ENCODE results near the gene IPO5.
"Not testable (repeated sequence)": the region's sequence is repeated elsewhere in the genome, so short reads cannot be mapped to it uniquely, and the experiment has no call there.

IPO5 gene

DNA sequence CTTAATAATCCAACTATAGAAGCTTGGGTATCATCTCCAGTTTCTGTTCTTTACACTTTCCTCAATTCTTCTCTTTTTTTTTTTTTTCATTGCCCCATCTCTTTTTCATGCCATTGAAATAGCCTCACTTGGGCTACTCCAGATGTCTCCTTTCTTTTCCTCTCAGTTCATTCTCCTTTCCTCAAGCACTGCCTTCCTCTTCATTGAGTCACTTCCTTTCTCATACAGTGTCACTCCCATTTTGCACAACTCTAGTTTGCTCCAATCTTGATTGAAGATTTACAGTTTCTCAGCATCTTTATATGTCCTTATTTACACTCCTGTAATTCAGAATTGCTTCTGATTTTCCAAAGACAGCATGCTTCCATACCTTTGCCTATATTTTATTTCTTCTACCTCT, 61.3 kb downstream of the IPO5 start:
- DNase-seq (ENCODE audit: low read depth in 2 of 2) = no peak

DNA sequence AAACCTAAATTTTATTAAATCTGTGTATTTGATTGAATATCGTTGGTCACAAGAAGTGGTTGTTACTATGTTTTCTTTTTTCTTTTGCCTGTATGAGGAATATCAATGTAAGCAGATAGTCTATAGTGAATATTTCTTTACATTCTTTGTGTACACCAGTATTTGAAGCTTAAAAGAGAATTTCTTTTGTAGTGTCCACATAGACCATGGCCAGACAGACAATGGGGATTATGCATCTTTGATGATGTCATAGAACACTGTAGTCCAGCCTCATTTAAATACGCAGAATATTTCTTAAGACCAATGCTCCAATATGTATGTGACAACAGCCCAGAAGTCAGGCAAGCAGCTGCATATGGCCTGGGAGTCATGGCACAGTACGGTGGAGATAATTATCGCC, 64.8 kb downstream of the IPO5 start:
- no peak for DNase-seq (ENCODE audit: low read depth in 2 of 2)

DNA sequence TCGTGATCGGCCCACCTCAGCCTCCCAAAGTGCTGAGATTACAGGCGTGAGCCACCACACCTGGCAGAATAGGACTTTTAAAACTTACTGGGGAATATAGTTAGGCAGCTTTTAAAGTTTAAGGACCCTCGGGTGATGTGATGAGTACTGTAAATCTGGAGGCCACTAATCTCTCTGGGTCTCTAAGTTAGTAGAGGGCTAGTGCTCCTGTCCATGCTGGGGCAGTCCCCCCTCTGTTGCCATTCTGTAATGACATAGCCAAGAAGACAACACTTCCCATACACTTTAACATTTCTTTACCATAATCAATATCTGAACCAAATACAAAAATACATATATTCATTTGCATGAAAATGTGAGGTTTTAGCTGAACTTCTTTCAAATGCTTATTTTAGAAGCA, 65.7 kb downstream of the IPO5 start:
- no peak for DNase-seq (ENCODE audit: low read depth in 2 of 2)

DNA sequence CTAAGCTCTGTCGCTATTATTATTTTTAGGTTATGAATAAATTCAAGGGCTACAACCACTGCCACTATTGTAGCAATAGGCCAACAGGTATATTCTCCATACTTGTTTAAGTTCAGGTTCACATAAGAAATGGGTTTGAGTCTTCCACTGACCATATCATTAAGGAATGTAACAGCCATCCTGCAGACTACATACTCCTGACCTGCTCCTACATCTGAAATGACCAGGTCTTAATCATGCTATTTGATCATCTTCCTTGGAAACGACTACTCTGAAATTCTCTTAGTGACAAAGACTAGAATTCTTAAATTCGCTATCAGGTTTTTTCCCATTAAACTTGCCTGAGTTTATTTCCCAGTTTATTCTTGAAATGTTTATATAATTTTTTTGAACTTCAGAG, 66.8 kb downstream of the IPO5 start:
- no peak for DNase-seq (ENCODE audit: low read depth in 2 of 2)

DNA sequence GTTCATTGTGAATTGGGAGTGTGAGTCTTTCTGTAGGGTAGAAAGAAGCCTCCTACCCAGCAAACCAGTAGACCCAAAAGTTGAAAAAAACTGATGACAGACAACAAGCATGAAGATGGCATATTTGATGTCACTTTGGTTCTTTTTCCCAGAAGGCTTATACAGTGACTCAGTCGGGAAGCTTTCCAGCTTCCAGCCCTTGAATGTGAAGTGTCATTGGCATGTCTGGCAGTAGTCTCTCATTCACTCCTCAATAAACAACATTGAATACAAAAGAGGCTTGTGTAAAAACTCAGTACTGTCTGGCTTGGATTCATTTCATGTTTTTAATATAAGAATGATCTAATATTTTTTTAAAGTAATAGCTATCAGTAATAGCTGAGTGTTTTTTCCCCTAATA, 68.7 kb downstream of the IPO5 start:
- no peak for DNase-seq (ENCODE audit: low read depth in 2 of 2)

DNA sequence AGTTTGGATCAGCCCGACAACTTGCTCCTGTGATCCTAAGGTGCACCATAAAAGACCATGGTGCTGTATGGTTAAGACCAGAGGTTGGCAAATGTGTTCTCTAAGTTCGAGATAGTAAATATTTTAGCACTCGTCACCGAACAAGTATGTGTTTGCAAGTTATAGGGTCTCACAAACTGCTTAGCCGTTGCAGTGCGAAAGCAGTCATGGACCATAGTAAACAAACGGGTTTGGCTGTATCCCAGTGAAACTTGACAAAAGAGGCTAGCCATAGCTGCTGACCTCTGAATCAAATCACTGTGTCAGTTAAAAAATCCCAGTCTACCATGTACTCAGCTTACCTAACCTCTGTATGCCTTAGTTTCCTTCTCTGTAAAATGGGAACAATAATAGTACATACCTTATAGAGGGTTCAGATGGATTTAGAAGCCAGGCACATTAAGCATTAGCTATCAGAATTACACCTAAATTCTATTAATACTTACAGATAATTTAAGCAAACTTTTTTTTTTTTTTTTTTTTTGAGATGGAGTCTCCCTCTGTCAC, 72.1 kb downstream of the IPO5 start:
- no peak for DNase-seq (ENCODE audit: low read depth in 2 of 2)

DNA sequence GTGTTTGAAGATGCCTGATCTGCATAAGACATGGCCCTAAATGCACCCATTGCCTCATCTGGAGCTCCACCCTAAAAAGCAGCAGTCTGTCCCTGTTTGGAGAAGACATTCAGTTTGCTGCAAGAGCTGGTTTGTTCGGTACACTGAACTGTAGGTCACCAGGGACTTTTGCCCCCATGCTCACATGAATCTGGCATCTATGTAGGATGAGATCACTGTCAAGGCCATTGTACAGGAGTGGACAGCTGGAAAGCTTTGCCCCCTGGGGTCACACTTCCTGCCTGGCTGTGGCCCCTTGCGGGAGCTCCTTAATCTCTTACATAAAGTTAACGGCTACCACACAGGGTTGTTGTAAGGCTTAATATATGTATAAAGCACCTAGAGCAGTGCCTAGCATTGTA, 73.0 kb downstream of the IPO5 start:
- no peak for DNase-seq (ENCODE audit: low read depth in 2 of 2)

DNA sequence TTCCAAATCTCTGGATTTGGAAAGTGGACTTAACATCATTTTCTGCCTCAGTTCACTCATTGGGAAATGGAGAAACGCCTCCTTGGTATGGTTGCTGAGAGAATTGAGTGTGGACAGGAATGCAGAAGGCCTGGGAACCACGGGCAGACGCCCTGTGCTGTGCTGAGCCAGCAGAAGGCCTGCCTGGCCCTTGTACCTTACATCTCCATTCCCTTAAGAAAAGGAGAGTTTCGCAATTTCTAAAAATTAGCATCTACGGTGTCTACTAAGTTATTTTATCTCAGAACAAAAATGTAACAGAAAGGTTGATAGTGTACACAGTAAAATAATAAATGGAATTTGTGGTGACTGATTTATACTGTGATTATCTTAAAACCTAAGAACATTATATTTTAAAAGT, 78.7 kb downstream of the IPO5 start:
- no peak for DNase-seq (ENCODE audit: low read depth in 2 of 2)

DNA sequence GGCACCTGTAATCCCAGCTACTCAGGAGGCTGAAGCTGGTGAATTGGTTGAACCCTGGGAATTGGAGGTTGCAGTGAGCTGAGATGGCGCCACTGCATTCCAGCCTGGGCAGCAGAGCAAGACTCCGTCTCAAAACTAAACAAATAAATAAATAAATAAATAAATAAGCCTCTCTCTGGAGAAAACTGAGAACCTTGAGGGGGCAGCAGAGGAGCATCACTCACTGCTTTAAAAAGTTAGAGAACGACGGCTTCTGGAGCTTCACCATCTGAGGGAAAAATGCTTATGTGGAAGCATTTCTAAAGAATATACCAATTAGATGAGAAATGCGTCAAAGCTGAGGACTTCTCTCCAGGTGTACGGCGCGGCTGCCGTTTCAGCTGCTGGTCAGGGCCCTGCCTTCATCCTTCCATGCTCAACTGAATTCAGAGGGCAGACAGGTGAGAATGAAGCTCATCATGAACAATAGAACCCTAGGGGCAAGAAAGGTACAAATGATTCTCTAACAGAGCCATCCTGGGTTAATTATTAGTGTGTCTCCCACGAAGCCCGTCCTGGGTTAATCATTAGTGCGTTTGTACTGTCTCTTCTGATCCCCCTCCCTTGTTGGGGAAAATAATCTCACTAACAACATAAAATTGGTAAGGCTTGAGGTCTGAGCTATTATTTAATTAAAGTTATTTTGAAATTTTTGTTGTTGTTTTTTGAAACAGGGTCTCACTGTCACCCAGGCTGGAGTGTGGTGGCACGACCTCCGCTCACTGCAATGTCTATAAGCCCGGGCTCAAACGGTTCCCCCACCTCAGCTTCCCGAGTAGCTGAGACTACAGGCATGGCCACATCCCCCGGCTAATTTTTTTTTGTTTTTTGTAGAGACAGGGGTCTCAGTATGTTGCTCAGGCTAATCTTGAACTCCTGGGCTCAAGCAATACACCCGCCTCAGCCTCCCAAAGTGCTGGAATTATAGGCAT, 80.1 kb downstream of the IPO5 start:
- no peak for DNase-seq (ENCODE audit: low read depth in 2 of 2)

DNA sequence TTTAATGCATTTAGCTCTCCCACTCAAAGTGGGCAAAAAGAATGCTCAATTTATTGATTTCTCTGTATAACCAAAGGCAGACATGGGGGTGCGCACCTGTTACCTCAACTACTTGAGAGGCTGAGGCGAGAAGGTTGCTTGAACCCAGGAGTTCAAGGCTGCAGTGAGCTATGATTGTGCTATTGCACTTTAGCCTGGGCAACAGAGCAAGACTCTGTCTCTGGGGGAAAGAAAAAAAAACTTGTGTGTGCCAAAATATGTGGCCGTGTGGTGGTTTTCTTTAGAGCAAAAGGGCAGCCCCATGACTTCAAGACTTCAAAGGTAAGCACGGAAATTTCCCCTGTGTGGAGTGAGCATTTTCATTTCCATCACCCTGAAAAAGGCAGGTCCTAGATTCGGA, 81.9 kb downstream of the IPO5 start:
- no peak for DNase-seq (ENCODE audit: low read depth in 2 of 2)

DNA sequence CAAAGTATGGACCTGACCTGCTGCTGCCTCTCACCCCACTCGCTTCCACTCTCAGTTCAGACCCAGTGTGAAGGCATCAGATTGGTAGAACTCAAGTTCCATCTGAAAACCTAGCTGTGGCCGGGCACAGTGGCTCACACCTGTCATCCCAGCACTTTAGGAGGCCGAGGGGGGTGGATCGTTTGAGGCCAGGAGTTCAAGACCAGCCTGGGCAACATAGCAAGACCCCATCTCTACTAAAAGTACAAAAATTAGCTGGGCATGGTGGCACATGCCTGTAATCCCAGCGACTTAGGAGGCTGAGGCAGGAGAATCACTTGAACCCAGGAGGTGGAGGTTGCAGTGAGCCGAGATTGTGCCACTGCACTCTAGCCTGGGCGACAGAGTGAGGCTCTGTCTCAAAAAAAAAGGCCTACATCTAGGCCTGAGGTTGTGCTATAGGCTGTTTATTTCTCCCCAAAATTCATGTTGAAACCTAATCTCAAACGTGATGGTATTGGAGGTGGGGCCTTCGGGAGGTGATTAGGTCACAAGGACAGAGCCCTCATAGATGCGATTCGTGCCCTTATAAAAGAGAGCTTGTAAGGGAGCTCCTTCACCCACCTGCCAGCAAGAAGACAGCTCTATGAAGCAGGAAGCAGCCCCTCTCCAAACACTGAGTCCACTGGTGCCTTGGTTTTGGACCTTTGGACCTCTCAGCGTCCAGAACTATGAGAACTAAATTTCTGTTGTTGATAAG, 83.3 kb downstream of the IPO5 start:
- not testable (repeated sequence) for DNase-seq (ENCODE audit: low read depth in 2 of 2)

DNA sequence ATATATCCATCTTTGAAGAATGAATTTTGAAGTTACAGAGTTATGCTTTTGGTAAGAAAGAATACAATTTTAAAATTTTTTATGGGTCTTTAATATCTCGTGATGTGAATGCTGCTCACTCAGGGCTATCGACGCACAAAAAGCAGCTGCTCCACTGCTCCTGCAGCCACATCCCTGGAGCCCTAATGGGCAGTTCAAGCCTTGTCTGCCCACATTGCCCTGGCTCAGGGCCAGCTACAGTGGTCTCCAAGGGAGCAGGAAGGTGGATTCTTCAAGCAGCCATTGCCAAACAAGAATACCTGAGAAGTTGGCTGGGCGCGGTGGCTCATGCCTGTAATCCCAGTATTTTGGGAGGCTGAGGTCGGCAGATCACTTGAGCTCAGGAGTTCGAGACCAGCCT, 85.8 kb downstream of the IPO5 start:
- DNase-seq (ENCODE audit: low read depth in 2 of 2) = no peak

DNA sequence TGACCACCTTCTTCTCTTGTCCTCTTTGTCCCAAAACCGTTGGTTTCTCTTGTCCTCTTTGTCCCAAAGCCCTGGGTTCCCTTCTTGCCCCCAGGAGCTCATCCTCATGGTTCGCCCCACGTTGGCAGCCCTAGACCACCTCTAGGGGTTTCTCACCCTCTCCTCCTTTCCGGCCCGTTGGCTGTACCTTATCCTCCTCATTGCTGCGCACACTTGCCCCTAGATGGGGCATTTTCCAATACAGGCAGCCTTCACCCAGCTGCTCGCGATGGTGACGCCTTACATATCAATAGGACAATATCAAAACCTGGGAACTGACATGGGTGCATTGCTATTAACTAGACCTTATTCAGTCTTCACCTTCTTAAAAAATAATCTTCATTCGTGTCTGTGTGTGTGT, 86.5 kb downstream of the IPO5 start:
- no peak for DNase-seq (ENCODE audit: low read depth in 2 of 2)

DNA sequence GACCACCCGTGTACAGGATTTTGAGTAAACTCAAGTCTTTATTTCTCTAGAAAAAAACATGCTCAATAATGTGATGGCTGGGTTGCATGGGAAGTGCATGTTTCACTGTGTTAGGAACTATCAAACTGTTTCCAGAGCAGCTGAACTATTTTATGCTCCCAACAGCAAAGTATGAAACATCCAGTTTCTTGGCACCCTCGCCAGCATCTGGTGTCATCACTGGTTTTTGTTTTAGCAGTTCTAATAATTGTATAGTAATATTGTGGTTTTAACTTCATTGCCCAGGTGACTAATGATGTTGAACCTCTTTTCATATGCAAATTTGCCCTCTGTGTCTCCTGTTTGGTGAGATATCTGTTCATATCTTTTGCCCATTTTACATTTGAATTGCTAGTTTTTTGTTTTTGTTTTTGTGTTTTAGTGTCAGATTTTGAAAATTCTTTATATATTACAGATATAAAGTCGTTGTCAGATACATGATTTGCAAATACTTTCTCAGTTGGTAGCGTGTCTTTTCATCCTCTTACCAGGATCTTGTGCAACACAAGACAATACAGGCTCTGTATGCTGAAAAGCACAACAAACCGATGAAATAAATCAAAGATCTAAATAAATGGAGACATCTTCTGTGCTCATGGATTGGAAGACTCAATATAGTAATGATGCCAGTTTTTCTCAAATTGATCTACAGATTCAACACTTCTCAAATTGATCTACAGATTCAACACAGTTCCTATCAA, 87.8 kb downstream of the IPO5 start:
- no peak for DNase-seq (ENCODE audit: low read depth in 2 of 2)

DNA sequence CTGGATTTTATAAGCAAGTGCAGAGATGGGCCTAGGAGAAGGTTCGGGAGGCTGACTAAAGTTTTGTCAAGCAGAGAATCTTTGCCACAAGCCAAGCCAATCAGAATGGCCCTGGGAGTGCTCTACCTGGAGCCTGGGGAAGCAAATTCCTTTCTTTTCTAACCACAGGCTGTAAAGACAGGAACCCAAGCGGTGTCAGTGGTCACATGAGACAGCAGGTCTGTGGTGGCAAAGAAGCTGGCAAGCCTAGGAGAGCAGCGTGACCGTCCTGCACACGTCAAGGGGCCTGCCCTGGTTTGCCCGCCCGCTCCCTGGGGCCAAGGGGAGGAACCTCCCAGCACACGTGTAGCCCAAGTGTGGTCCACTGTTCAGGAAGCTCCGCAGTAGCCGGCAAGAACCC, 90.8 kb downstream of the IPO5 start:
- DNase-seq (ENCODE audit: low read depth in 2 of 2) = no peak

DNA sequence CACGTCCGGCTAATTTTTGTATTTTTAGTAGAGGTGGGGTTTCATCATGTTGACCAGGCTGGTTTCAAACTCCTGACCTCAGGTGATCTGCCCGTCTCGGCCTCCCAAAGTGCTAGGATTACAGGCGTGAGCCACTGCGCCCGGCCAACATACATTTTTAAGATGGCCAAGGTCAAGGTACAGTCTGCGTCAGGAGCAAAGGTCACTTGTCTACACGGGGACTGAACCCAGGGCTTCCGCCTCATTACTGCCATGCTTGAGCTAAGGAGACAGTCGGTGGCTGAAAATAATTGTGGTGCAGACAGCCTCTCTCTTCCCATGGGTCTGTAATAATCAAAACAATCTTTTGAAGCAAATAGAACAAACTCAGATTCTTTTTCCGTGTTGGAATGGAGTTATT, 94.3 kb downstream of the IPO5 start:
- not testable (repeated sequence) for DNase-seq (ENCODE audit: low read depth in 2 of 2)

DNA sequence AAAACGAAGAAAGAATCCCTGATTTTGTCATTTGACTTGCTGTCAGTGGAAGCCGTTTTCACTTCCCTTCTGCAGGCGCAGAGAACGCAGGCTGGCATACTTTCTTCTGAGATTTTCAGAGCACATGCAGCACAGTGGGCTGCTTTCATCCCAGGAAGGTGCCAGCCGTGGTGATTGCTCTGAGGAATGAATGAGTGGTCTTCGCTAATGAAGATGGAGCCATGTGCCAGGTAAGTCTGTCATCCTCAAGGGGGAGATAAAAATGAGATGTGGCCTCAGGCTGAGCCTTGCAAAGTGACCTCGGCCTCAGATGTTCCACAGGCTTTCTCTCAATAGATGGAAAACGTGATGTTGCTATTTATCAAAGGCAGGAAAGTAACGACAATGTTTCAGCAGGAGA, 94.8 kb downstream of the IPO5 start:
- DNase-seq (ENCODE audit: low read depth in 2 of 2) = no peak

DNA sequence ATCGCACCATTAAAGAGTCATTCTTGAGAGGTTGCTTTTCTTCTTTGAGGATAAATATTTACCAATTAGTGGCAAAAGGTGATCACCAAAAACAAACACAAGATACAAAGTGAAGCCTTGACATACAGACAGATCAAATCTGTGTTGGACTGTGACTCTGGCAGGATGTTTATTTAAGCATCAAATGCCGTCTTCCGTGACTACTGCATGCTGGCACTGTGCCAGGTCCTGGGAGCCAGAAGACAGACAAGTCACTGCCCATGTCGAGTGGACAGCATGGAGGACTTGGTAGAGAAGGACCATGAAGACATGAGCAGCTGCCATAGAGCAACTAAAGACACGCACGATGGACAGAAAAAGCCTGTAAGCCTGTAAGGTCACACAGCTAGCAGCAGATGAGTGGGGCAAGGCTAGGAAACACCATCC, 96.6 kb downstream of the IPO5 start:
- DNase-seq (ENCODE audit: low read depth in 2 of 2) = no peak

DNA sequence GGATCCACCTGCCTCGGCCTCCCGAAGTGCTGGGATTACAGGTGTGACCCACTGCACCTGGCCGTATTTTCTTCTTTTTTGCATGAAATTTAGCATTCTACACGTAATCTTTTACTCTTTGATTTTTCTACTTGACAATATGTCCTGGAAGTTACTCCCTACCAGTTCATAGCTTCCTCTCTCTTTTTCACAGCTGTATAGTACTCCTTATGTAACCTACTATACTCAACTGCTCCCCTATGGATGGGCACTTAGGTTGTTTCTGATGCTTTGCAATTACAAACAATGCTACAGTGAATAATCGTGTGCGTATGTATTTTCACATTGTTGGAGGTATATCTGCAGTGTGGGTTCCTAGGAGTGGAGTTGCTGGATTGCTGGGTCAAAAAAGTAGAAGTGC, 98.9 kb downstream of the IPO5 start:
- DNase-seq (ENCODE audit: low read depth in 2 of 2) = no peak

DNA sequence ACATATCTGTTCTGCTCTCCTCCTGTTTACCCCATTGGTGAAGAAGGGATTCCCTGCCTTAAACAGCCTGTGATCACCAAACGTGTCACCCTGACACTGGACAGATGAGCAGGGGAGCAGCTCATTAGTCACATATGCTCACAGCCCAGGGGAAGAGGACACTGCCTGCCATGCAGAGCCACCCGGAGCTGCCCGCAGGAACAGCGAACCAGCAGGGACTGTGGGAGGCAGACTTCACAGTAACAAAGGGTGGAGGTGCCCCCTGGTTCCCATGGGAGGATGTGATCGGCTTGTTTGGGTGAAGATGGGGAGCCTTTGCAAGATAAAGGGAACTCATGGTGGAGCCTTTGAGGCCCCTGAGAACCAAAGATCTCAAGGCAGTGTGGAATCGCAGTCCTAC, 100.8 kb downstream of the IPO5 start:
- no peak for DNase-seq (ENCODE audit: low read depth in 2 of 2)

DNA sequence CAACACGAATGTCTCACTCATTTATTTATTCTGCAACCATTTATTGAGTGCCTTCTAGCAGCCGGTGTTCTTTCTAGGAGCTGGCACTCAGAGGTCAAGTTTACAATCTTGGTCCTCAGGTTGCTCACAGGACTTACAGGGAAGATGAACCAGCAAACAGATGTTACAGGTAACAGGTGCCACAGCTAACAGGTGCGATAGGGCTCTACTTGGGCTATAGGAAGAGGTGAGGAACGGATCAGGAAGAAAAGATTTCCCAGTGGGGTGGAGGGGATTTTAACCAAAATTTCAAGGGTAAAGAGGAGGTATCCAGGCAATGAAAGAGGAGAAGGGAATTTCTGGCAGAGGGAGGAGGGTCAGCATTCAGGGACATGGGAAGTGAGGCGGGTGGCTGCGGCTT, 102.1 kb downstream of the IPO5 start:
- DNase-seq (ENCODE audit: low read depth in 2 of 2) = no peak

DNA sequence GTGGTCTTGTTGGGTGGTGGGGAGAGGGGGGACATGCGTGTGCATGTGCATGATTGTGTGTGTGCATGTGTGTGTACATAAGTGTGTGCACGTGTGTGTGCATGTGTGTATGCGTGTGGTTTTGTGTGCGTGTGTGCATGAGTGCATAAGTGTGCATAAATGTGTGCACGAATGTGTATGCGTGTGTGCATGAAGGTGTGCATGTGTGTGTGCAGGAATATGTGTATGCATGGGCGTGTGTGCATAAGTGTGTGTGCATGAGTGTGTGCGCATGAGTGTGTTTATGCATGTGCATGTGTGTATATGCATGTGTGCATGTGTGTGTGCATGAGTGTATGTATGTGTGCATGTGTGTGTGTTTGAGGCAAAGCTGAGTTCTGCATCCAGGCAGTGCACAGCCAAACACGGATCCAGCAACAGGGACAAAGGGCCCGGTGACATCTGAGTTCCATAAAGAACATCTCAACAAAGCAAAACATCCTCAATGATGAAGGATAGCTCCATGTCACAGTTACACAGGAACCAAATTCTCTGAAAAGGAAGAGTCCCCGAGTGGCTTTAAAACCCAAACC, 103.5 kb downstream of the IPO5 start:
- no peak for DNase-seq (ENCODE audit: low read depth in 2 of 2)
